Fibroblast of skin of left biceps (primary cell): ENCODE results near the gene IQSEC2.
A peak's percentile ranks its signal among the peaks of the same experiment; 100 is the strongest.

Source experiments
- DNase-seq, 2 experiments: peaks; one replicate each; pipeline ENCODE4 v3.0.0-alpha.2; 2013; ENCODE audit warnings: low read depth in 2 of 2

The IQSEC2 gene

GRCh38 chrX:53244610-53245009 is 36.8 kb downstream of the IQSEC2 start:
- DNase-seq: no peak

DNA sequence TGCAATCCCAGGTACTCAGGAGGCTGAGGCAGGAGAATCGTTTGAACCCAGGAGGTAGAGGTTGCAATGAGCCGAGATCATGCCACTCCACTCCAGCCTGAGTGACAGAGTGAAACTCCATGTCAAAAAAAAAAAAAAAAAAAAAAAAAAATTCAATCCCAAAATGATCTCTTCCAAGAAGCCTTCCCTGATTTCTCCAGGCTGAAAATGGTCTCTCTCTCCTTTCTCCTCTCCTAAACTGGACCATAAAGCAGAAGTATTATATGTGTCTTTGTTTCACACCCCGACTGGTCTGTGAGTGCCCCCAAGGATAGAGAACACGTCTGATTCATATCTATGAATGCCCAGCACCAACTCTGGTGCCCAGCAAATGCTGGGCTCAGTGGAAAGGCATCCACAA is 39.1 kb downstream of the IQSEC2 start:
- DNase-seq: no peak

DNA sequence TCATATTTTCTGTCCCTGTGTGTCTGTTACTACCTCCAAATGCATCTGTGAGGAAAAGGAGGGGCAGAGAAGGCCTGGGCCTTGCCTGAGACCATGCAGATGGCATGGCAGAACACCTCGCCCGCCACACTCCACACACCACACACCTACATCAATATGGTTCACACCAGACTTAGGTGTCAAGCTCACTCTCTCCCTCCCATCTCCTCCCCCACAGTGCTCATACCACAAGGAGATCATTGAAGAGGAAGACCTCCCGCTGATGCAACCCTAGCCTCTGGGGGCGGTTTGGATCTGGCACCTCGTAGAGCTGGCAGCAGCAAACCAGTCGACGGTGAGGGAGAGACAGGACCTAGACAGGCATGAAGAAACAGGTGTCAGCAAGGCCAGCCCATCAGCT is 39.8 kb downstream of the IQSEC2 start:
- DNase-seq: no peak

GRCh38 chrX:53239474-53239873 is 41.9 kb downstream of the IQSEC2 start:
- DNase-seq: no peak

DNA sequence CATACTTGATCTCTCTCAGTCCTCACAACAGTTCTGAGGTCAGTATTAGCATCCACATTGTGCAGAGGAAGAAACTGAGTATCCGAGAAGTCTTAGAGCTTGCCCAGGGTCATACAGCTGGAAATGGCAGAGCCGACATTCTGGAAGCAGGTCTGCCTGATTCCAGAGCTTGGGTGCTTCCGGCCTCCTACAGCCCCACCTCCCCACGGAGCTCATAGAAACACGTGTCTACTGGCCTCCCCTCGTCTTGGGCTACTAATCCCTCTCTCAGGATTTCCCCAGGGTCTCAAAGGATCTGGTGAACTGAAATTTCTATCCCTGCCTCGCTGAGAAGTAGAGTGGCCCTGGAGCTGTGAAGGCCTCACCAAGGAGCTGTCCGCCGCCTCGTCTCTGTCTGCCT is 44.3 kb downstream of the IQSEC2 start:
- no peak for DNase-seq

- no peak for DNase-seq
These were observed 45.2 kb downstream of the IQSEC2 start for GRCh38 chrX:53236025-53236679.

DNA sequence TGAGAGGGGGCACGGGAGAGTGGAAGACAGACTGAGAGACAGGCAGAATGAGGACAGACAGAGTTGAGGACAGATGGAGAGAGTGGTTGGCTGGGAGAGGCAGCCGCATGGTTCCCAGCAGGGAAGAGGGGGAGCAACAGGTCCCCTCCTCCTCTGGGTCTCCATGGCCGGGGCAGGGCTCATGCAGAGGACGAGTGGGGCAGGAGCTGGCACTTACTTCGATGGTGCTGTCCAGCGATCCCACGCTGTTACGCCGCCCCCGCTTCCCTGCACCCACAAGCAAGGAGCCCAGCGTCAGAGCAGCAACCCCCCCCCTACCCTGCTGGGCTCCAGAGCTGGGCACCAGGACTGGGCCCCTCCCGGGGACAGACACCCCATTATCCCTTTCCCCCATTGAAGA is 45.8 kb downstream of the IQSEC2 start:
- DNase-seq: no peak

DNA sequence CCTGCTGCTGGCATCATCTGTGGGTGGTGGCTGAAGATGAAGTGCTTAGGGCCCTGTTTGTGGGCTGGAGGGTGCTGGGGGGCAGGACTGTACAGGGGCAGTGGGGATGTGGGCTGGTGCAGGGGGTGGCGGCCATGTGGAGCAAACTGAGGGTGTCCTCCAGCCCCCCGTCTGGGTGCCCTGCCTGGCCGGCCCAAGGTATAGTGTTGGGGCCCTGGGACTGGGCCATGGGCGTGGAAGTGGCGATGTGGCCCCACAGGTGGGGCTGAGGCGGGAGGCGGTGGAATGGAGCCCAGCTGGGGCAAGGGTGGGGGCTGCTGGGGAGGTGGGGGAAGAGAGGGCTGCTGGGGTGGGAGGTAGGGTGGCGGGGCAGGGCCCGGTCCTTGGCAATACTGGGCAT is 46.9 kb downstream of the IQSEC2 start:
- DNase-seq: no peak

- no peak for DNase-seq
These were observed 47.8 kb downstream of the IQSEC2 start for GRCh38 chrX:53233536-53233935.

DNA sequence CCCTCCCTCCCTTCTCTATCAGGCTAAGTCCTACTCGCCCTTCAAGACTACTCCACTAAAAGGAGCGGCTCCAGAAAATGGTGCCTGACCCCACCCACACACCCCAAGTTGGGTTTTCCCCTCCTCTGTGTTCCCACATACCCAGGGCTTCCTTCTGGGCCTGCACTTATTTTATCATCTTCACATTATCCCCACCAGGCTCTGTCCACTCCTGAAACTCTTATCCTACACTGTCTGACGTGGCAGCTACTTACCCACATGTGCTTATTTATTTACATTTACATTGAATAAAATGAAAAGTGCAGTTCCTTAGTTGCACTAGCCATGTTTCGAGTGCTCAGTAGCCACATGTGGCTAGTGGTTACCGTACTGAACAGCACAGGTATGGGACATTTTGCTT is 51.3 kb downstream of the IQSEC2 start:
- DNase-seq: no peak

GRCh38 chrX:53227224-53227765 is 54.1 kb downstream of the IQSEC2 start:
- DNase-seq: no peak

- peak; percentile 77 to 81 for DNase-seq
These were observed 56.3 kb downstream of the IQSEC2 start, which contains the start of gene KDM5C for GRCh38 chrX:53224860-53225797. Gene KDM5C, minus strand, starts transcription at chrX:53225207. Its CDS starts 318 bp downstream, at chrX:53224889.

GRCh38 chrX:53223955-53224859 is 57.2 kb downstream of the IQSEC2 start:
- DNase-seq: no peak

- DNase-seq: no peak
These were observed 58.2 kb downstream of the IQSEC2 start for GRCh38 chrX:53223068-53223693.
